Stomach (tissue), 4 donors: ENCODE data around the gene MORC1.

ENCODE experiments used
- EP300 ChIP-seq: sonication (generic); formaldehyde crosslinking; IDR thresholded peaks from one replicate; pipeline ENCODE4 v1.6.1; 2017; ENCODE audit warnings: antibody characterized with exemption
- POLR2A ChIP-seq, 4 donors: fragments of 450-650 bp; IDR thresholded peaks; one replicate each; pipeline ENCODE4 v1.6.1; 2016; ENCODE audit warnings: antibody characterized with exemption in 4 of 4, control low read depth in 2 of 4, mild to moderate bottlenecking in 1 of 4, moderate library complexity in 1 of 4
- POLR2AphosphoS5 ChIP-seq, 3 donors: sonication (generic); formaldehyde crosslinking; IDR thresholded peaks; one replicate each; pipeline ENCODE4 v1.6.1; 2016; ENCODE audit warnings: antibody characterized with exemption in 3 of 3
- TF ChIP-seq, protein P1 (sequence below), 7 experiments: fragments of 450-650 bp in 4 of 7; fragments of 200-600 bp in 3 of 7; sonication (generic) in 3 of 7; IDR thresholded peaks; one replicate each; pipeline ENCODE4 v1.5.1; 2016 to 2019; ENCODE audit warnings: antibody characterized with exemption in 7 of 7, control low read depth in 2 of 7, mild to moderate bottlenecking in 1 of 7

DNA sequence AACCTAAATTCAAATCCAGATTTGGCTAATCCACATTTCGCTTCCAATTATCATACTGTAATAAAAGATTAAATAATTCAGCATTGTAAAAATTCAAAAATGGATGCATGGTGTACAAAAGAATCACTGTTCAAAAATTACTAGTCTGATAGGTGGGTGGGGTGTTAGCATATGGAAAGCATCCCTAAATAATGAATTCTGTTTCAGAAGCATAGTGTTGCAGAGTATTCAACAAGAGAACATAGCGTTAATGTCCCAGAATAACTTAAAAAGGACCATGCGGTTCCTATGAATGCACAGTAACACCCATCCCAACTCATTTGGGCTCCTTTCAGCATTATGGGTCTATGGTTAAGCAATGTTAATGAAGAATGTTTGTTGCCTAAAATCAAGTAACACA lies 51.1 kb downstream of the MORC1 start:
- TF ChIP-seq POLR2A (IDR thresholded peaks at IDR 0.05) (no peak), POLR2AphosphoS5 (IDR thresholded peaks at IDR 0.05) (no peak), EP300 (no peak)
- TF ChIP-seq, protein P1, sequence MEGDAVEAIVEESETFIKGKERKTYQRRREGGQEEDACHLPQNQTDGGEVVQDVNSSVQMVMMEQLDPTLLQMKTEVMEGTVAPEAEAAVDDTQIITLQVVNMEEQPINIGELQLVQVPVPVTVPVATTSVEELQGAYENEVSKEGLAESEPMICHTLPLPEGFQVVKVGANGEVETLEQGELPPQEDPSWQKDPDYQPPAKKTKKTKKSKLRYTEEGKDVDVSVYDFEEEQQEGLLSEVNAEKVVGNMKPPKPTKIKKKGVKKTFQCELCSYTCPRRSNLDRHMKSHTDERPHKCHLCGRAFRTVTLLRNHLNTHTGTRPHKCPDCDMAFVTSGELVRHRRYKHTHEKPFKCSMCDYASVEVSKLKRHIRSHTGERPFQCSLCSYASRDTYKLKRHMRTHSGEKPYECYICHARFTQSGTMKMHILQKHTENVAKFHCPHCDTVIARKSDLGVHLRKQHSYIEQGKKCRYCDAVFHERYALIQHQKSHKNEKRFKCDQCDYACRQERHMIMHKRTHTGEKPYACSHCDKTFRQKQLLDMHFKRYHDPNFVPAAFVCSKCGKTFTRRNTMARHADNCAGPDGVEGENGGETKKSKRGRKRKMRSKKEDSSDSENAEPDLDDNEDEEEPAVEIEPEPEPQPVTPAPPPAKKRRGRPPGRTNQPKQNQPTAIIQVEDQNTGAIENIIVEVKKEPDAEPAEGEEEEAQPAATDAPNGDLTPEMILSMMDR (IDR thresholded peaks at IDR 0.05) = no peak
